HepG2 (cell line): ENCODE results near the gene RPL21. TPM values are rescaled to one million over a fixed set of nuclear protein-coding genes. Genes with fewer than 3 reads are reported as not detected.

ENCODE experiments used
- BRD4 ChIP-seq: sonication (generic); formaldehyde crosslinking; IDR thresholded peaks from 2 replicates; pipeline ENCODE4 v1.4.0; 2020; ENCODE audit warnings: missing genetic modification reagents
- MIXL1 ChIP-seq: IDR thresholded peaks from 2 replicates; pipeline ENCODE4 v1.6.1; 2016
- PAX8 ChIP-seq: sonication (generic); formaldehyde crosslinking; IDR thresholded peaks from 2 replicates; pipeline ENCODE4 v1.8.0; 2022; ENCODE audit warnings: mild to moderate bottlenecking, missing genetic modification reagents, borderline replicate concordance
- ZBTB3 ChIP-seq: sonication (generic); formaldehyde crosslinking; IDR thresholded peaks from 2 replicates; pipeline ENCODE4 v1.4.0; 2020; ENCODE audit warnings: low read depth, mild to moderate bottlenecking, moderate library complexity, missing genetic modification reagents, borderline replicate concordance
- ZFP82 ChIP-seq: sonication (generic); formaldehyde crosslinking; IDR thresholded peaks from 2 replicates; pipeline ENCODE4 v1.5.1; 2020; ENCODE audit warnings: mild to moderate bottlenecking, missing genetic modification reagents, borderline replicate concordance
- ZNF24 ChIP-seq: fragments of 450-650 bp; IDR thresholded peaks from 2 replicates; pipeline ENCODE4 v1.6.1; 2017; ENCODE audit warnings: antibody characterized with exemption, mild to moderate bottlenecking
- ZNF34 ChIP-seq: sonication (generic); formaldehyde crosslinking; IDR thresholded peaks from 2 replicates; pipeline ENCODE4 v1.4.0; 2020; ENCODE audit warnings: mild to moderate bottlenecking, missing genetic modification reagents, borderline replicate concordance
- ZNF354B ChIP-seq: sonication (generic); formaldehyde crosslinking; IDR thresholded peaks from 2 replicates; pipeline ENCODE4 v1.8.0; 2022; ENCODE audit warnings: mild to moderate bottlenecking, missing genetic modification reagents
- ZNF382 ChIP-seq: sonication (generic); formaldehyde crosslinking; IDR thresholded peaks from 2 replicates; pipeline ENCODE4 v1.5.0; 2020; ENCODE audit warnings: missing genetic modification reagents, mild to moderate bottlenecking, borderline replicate concordance
- ZNF678 ChIP-seq: sonication (generic); formaldehyde crosslinking; IDR thresholded peaks from 2 replicates; pipeline ENCODE4 v1.4.0; 2020; ENCODE audit warnings: mild to moderate bottlenecking, missing genetic modification reagents
- ZNF776 ChIP-seq: sonication (generic); formaldehyde crosslinking; IDR thresholded peaks from 2 replicates; pipeline ENCODE4 v1.4.0; 2020; ENCODE audit warnings: mild to moderate bottlenecking, missing genetic modification reagents
- polyA plus RNA-seq, 8 experiments: library from polyadenylated mRNA; depleted of rRNA in 3 of 8; stranded (reverse) in 7 of 8; unstranded in 1 of 8; fragments of >200 nt; fragmentation: Illumina TruSeq in 4 of 8; extraction: Trizol in 4 of 8; gene quantifications; 2 replicates each; pipeline versions ENCODE4 v1.2.1 to v1.2.3, GENCODE V29; 2011 to 2016; ENCODE audit warnings: low read depth in 4 of 8, missing spikeins in 1 of 8, mixed read lengths in 1 of 8; ENCODE audit not compliant: insufficient read depth in 1 of 8
- total RNA-seq, 5 experiments: library from RNA; depleted of rRNA; stranded (reverse); fragments of >200 nt; fragmentation: Illumina TruSeq; extraction: Trizol; gene quantifications; 2 replicates each; pipeline ENCODE4 v1.2.3, GENCODE V29; 2016; ENCODE audit warnings: low read depth in 1 of 5
- TF ChIP-seq, protein P1 (sequence below), 2 experiments: sonication (generic) in 1 of 2; formaldehyde crosslinking in 1 of 2; IDR thresholded peaks; 2 replicates each; pipeline versions ENCODE4 v1.4.0 to v1.6.1; 2016 to 2020; ENCODE audit warnings: borderline replicate concordance in 1 of 2, low read depth in 1 of 2, mild to moderate bottlenecking in 1 of 2, missing genetic modification reagents in 1 of 2
- TF ChIP-seq, protein P2 (sequence below): sonication (generic); formaldehyde crosslinking; IDR thresholded peaks from 2 replicates; pipeline ENCODE4 v1.4.0; 2020; ENCODE audit warnings: mild to moderate bottlenecking, missing genetic modification reagents, borderline replicate concordance
- TF ChIP-seq, protein P3 (sequence below): sonication (generic); formaldehyde crosslinking; IDR thresholded peaks from 2 replicates; pipeline ENCODE4 v1.5.0; 2020; ENCODE audit warnings: mild to moderate bottlenecking, low read depth, missing genetic modification reagents, borderline replicate concordance
- TF ChIP-seq, protein P4 (sequence below): IDR thresholded peaks from 2 replicates; pipeline ENCODE4 v1.6.1; 2016; ENCODE audit warnings: missing genetic modification reagents, missing compliant biosample characterization
- TF ChIP-seq, protein P5 (sequence below): sonication (generic); formaldehyde crosslinking; IDR thresholded peaks from 2 replicates; pipeline ENCODE4 v1.8.0; 2022; ENCODE audit warnings: missing genetic modification reagents, mild to moderate bottlenecking, moderate library complexity, borderline replicate concordance
- TF ChIP-seq, protein P6 (sequence below): sonication (generic); formaldehyde crosslinking; IDR thresholded peaks from 2 replicates; pipeline ENCODE4 v1.5.1; 2020; ENCODE audit warnings: missing genetic modification reagents, mild to moderate bottlenecking, borderline replicate concordance

The RPL21 gene
- total and polyA plus RNA-seq, 2 of the 13 experiments (the other 11 are each of a cell fraction or from before 2014, with no cell fraction given): 1,234 to 1,261 TPM

DNA sequence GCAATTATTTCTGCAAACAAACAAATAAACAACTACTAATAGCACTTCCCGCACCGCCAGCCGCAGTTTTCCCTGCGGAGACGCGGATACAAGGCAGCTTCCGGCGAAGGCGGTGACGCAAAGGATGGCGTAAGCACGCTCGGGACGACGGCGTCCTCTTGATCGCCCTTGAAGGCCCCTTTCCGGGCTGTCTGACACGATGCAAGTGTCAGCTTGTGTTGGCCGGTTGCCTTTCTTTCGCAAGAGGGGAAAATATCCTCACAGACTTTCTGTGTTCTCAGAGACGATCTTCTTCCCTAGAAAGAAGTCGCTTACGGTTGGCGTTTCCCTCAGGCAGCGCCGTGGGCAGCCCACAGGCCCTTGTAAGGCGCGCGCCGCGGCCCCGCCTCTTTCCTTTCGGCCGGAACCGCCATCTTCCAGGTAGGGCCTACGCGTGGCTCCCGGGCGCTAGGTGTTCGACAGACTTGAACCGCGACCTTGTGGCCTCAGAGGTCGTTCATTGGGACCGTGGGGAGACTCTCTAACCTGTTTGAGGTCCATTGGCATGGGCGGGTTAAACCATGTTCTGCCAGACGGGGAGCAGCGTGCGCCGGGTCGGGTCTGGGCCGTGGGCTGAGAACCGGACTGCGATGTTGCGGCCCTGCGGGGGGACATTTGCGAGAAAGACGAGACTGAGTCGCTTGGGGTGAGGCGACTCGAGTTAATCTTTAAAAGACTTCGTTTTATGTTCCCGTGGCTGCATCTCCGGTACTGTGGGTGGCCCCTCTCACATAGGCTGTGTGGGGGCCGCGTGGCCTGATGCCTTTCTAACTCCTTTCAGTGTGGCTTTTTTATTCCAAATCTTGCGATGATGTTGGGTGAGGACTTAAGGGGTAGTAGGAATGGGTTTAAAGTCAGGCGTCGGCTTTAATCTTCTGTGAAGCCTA lies at the start of gene RPL21 (continued):
- TF ChIP-seq, protein P1, sequence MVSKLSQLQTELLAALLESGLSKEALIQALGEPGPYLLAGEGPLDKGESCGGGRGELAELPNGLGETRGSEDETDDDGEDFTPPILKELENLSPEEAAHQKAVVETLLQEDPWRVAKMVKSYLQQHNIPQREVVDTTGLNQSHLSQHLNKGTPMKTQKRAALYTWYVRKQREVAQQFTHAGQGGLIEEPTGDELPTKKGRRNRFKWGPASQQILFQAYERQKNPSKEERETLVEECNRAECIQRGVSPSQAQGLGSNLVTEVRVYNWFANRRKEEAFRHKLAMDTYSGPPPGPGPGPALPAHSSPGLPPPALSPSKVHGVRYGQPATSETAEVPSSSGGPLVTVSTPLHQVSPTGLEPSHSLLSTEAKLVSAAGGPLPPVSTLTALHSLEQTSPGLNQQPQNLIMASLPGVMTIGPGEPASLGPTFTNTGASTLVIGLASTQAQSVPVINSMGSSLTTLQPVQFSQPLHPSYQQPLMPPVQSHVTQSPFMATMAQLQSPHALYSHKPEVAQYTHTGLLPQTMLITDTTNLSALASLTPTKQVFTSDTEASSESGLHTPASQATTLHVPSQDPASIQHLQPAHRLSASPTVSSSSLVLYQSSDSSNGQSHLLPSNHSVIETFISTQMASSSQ (IDR thresholded peaks at IDR 0.05; ENCODE audit: low read depth): no peak
- TF ChIP-seq, protein P1 (CRISPR knock-in tag; IDR thresholded peaks at IDR 0.05; ENCODE audit: borderline replicate concordance): peak; percentile 63; the same call in 1 of the 2 replicates
- TF ChIP-seq, protein P2, sequence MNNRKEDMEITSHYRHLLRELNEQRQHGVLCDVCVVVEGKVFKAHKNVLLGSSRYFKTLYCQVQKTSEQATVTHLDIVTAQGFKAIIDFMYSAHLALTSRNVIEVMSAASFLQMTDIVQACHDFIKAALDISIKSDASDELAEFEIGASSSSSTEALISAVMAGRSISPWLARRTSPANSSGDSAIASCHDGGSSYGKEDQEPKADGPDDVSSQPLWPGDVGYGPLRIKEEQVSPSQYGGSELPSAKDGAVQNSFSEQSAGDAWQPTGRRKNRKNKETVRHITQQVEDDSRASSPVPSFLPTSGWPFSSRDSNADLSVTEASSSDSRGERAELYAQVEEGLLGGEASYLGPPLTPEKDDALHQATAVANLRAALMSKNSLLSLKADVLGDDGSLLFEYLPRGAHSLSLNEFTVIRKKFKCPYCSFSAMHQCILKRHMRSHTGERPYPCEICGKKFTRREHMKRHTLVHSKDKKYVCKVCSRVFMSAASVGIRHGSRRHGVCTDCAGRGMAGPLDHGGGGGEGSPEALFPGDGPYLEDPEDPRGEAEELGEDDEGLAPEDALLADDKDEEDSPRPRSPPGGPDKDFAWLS (CRISPR knock-in tag): no peak
- TF ChIP-seq ZFP82 (peak; percentile 45; the same call in 1 of the 2 replicates), PAX8 (CRISPR knock-in tag) (0 out of 2 replicates have a peak, but pooled peaks have one; percentile 20), ZNF354B (CRISPR knock-in tag) (no peak), ZNF382 (CRISPR knock-in tag) (no peak), ZNF24 (no peak), BRD4 (CRISPR knock-in tag) (peak; percentile 89), ZBTB3 (CRISPR knock-in tag) (no peak), ZNF776 (CRISPR knock-in tag) (0 out of 2 replicates have a peak, but pooled peaks have one; percentile 59), ZNF34 (CRISPR knock-in tag) (0 out of 2 replicates have a peak, but pooled peaks have one; percentile 59), MIXL1 (no peak), ZNF678 (CRISPR knock-in tag) (peak; percentile 54; the same call in 1 of the 2 replicates)
- TF ChIP-seq, protein P3, sequence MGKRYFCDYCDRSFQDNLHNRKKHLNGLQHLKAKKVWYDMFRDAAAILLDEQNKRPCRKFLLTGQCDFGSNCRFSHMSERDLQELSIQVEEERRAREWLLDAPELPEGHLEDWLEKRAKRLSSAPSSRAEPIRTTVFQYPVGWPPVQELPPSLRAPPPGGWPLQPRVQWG: no peak
- TF ChIP-seq, protein P4, sequence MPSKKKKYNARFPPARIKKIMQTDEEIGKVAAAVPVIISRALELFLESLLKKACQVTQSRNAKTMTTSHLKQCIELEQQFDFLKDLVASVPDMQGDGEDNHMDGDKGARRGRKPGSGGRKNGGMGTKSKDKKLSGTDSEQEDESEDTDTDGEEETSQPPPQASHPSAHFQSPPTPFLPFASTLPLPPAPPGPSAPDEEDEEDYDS (CRISPR knock-in tag): peak; percentile 93
- TF ChIP-seq, protein P5, sequence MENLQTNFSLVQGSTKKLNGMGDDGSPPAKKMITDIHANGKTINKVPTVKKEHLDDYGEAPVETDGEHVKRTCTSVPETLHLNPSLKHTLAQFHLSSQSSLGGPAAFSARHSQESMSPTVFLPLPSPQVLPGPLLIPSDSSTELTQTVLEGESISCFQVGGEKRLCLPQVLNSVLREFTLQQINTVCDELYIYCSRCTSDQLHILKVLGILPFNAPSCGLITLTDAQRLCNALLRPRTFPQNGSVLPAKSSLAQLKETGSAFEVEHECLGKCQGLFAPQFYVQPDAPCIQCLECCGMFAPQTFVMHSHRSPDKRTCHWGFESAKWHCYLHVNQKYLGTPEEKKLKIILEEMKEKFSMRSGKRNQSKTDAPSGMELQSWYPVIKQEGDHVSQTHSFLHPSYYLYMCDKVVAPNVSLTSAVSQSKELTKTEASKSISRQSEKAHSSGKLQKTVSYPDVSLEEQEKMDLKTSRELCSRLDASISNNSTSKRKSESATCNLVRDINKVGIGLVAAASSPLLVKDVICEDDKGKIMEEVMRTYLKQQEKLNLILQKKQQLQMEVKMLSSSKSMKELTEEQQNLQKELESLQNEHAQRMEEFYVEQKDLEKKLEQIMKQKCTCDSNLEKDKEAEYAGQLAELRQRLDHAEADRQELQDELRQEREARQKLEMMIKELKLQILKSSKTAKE (CRISPR knock-in tag): no peak
- TF ChIP-seq, protein P6, sequence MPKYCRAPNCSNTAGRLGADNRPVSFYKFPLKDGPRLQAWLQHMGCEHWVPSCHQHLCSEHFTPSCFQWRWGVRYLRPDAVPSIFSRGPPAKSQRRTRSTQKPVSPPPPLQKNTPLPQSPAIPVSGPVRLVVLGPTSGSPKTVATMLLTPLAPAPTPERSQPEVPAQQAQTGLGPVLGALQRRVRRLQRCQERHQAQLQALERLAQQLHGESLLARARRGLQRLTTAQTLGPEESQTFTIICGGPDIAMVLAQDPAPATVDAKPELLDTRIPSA: no peak
